ENCODE results near the gene MTMR1. TPM values are rescaled to one million over a fixed set of nuclear protein-coding genes. Genes with fewer than 3 reads are reported as not detected.

Gene MTMR1
- total RNA-seq, 3 donors from 2014 or later (not counting 1 experiment from before 2014, with no cell fraction given), result 43.0 to 45.1 (median 43.1) TPM

GRCh38 chrX:150700107-150700506 is 6.9 kb downstream of the MTMR1 start:
- Histone ChIP-seq H3K9me3 (ENCODE audit: control insufficient read depth, insufficient read depth, low read length) (no peaks in the 10 kb centered on the region), H3K4me3 (ENCODE audit: low read length) (no peak overlapping the region), H3K36me3 (ENCODE audit: control insufficient read depth, insufficient read depth, low read length) (peaks cover 8% of the 10 kb centered on the region), H3K27me3 (ENCODE audit: control insufficient read depth, insufficient read depth, low read length) (no peaks in the 10 kb centered on the region), H3K27ac (ENCODE audit: low read length) (no peak overlapping the region), H3K4me1 (ENCODE audit: control insufficient read depth, insufficient read depth, low read length) (peaks cover 31% of the 10 kb centered on the region)
- no peak for ATAC-seq
- H3K4me1 Mint-ChIP-seq, result peaks cover 26 to 28% of the 10 kb centered on the region in 2 donors
- H3K27me3 Mint-ChIP-seq (ENCODE audit: low read depth in 2 of 2), result no peaks in the 10 kb centered on the region
- no peaks in the 10 kb centered on the region for H3K9me3 Mint-ChIP-seq
- H3K36me3 Mint-ChIP-seq, result no peaks in the 10 kb centered on the region
- no peak overlapping the region for H3K27ac Mint-ChIP-seq
- intact Hi-C loops (cut with micrococcal nuclease), result no loop called here
- TF ChIP-seq, protein P1, sequence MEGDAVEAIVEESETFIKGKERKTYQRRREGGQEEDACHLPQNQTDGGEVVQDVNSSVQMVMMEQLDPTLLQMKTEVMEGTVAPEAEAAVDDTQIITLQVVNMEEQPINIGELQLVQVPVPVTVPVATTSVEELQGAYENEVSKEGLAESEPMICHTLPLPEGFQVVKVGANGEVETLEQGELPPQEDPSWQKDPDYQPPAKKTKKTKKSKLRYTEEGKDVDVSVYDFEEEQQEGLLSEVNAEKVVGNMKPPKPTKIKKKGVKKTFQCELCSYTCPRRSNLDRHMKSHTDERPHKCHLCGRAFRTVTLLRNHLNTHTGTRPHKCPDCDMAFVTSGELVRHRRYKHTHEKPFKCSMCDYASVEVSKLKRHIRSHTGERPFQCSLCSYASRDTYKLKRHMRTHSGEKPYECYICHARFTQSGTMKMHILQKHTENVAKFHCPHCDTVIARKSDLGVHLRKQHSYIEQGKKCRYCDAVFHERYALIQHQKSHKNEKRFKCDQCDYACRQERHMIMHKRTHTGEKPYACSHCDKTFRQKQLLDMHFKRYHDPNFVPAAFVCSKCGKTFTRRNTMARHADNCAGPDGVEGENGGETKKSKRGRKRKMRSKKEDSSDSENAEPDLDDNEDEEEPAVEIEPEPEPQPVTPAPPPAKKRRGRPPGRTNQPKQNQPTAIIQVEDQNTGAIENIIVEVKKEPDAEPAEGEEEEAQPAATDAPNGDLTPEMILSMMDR (IDR thresholded peaks at IDR 0.05), result no peak
- no peak for DNase-seq
- no peak overlapping the region for H3K4me3 Mint-ChIP-seq

DNA sequence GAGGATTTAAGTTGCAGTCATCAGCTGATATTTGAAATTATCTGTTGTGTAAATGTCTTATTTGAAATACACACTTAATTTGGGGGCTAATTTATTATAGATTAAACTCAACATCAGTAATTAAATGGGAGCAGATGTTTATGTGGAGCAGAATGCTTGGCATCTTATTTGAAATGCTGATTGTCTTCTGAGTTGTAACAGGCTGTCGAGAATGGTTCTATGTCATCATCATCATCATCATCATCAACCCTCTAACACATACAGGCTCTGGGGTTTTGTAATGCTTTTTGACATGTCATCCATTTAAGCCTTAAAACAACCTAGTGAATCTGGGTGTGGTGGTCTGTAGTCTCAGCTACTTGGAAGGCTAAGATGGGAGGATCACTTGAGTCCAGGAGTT is 8.2 kb downstream of the MTMR1 start:
- H3K27me3 ChIP-seq (ENCODE audit: control insufficient read depth, insufficient read depth, low read length), result no peaks in the 10 kb centered on the region
- H3K4me1 Mint-ChIP-seq, result peaks cover 13 to 20% of the 10 kb centered on the region in 2 donors
- no peak for ATAC-seq
- no peaks in the 10 kb centered on the region for H3K9me3 ChIP-seq (ENCODE audit: control insufficient read depth, insufficient read depth, low read length)
- no peak for DNase-seq
- no peaks in the 10 kb centered on the region for H3K36me3 Mint-ChIP-seq
- TF ChIP-seq, protein P1 (IDR thresholded peaks at IDR 0.05), result no peak
- no peaks in the 10 kb centered on the region for H3K9me3 Mint-ChIP-seq
- no peak overlapping the region for H3K4me3 Mint-ChIP-seq
- WGBS (ENCODE audit: insufficient coverage), result no CpG with 5 or more reads among the region's 1 CpG
- H3K27ac ChIP-seq (ENCODE audit: low read length), result no peak overlapping the region
- H3K27ac Mint-ChIP-seq, result no peak overlapping the region
- H3K4me1 ChIP-seq (ENCODE audit: control insufficient read depth, insufficient read depth, low read length), result peaks cover 18% of the 10 kb centered on the region
- peaks cover 8% of the 10 kb centered on the region for H3K36me3 ChIP-seq (ENCODE audit: control insufficient read depth, insufficient read depth, low read length)
- no peaks in the 10 kb centered on the region for H3K27me3 Mint-ChIP-seq (ENCODE audit: low read depth in 2 of 2)
- intact Hi-C loops (cut with micrococcal nuclease), result no loop called here
- H3K4me3 ChIP-seq (ENCODE audit: low read length), result no peak overlapping the region

DNA sequence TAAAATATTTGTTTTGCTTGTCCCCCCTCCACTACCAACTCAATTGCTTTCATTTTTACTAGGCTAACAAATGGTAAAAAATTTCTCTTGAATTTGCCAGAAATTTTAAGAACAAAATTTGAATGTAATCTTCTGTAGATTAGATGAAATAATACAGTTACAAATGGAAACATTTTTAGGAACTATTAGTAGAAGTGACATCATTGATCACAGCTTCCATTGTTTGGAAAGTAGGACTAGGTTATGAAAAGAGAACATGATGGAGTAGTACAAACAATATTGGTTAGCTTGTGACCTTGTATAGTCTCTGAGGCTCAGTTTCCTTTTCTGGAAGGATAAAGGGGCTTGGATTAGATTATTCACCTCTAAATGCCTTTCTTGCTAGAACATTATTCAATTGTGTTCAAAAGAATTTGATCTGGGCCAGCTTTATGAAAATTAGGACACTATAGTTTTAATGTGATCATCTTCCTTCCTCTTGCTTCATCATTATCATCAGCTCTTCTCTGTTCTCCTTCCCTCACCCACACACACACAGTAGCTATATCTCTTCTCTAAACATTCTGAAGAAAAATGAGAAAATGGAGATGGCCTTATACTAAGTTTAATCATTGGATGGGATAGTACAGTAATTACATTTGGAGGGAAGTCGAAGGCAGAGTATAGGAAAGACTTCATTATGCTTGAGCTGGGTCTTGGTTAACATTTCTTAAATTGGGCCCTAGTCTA is 9.9 kb downstream of the MTMR1 start:
- no peaks in the 10 kb centered on the region for H3K27me3 ChIP-seq (ENCODE audit: control insufficient read depth, insufficient read depth, low read length)
- 100% methylated on average over 1 of the region's 1 CpG for WGBS (ENCODE audit: insufficient coverage)
- Mint-ChIP-seq H3K4me1 (peaks cover 0 to 10% of the 10 kb centered on the region in 2 donors), H3K4me3 (no peak overlapping the region), H3K27ac (no peak overlapping the region), H3K27me3 (ENCODE audit: low read depth in 2 of 2) (no peaks in the 10 kb centered on the region), H3K9me3 (no peaks in the 10 kb centered on the region), H3K36me3 (no peaks in the 10 kb centered on the region)
- intact Hi-C loops (cut with micrococcal nuclease), result no loop called here
- no peak overlapping the region for H3K27ac ChIP-seq (ENCODE audit: low read length)
- H3K4me3 ChIP-seq (ENCODE audit: low read length), result no peak overlapping the region
- TF ChIP-seq, protein P1 (IDR thresholded peaks at IDR 0.05), result no peak
- peaks cover 13% of the 10 kb centered on the region for H3K36me3 ChIP-seq (ENCODE audit: control insufficient read depth, insufficient read depth, low read length)
- ATAC-seq (no peak), DNase-seq (no peak)
- H3K9me3 ChIP-seq (ENCODE audit: control insufficient read depth, insufficient read depth, low read length), result no peaks in the 10 kb centered on the region
- peaks cover 4% of the 10 kb centered on the region for H3K4me1 ChIP-seq (ENCODE audit: control insufficient read depth, insufficient read depth, low read length)

DNA sequence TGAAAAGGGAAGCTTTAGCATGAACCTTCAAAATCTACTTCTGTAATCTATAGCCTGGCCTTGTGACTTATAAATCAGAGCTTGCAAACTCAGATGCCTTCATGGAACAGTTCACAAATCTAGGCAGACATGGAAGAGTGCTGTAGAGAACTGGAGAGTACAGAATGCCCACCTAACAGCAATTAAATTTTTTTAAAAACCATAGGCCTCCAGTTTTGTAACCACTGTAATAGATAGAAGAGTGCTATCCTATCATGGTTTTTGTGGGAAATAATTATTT is 10.4 kb downstream of the MTMR1 start:
- Histone ChIP-seq H3K4me1 (ENCODE audit: control insufficient read depth, insufficient read depth, low read length) (no peaks in the 10 kb centered on the region), H3K36me3 (ENCODE audit: control insufficient read depth, insufficient read depth, low read length) (peaks cover 13% of the 10 kb centered on the region), H3K27ac (ENCODE audit: low read length) (no peak overlapping the region), H3K27me3 (ENCODE audit: control insufficient read depth, insufficient read depth, low read length) (no peaks in the 10 kb centered on the region), H3K4me3 (ENCODE audit: low read length) (no peak overlapping the region), H3K9me3 (ENCODE audit: control insufficient read depth, insufficient read depth, low read length) (no peaks in the 10 kb centered on the region)
- Mint-ChIP-seq H3K9me3 (no peaks in the 10 kb centered on the region), H3K27me3 (ENCODE audit: low read depth in 2 of 2) (no peaks in the 10 kb centered on the region), H3K4me3 (no peak overlapping the region), H3K4me1 (peaks cover 0 to 10% of the 10 kb centered on the region in 2 donors), H3K36me3 (no peaks in the 10 kb centered on the region), H3K27ac (no peak overlapping the region)
- DNase-seq, result no peak
- TF ChIP-seq, protein P1 (IDR thresholded peaks at IDR 0.05), result no peak
- ATAC-seq, result no peak
- intact Hi-C loops (cut with micrococcal nuclease), result no loop called here

Measured in natural killer cell (primary cell).